Activated CD4-positive, alpha-beta T cell treated with anti-CD3 and anti-CD28 coated beads for 48 hours (primary cell): ENCODE results near the gene S100A11.
"Not testable (repeated sequence)": the region's sequence is repeated elsewhere in the genome, so short reads cannot be mapped to it uniquely, and the experiment has no call there.

ENCODE experiments used
- DNase-seq: peaks from one replicate; pipeline ENCODE4 v3.0.0-alpha.2; 2020

Gene S100A11

GRCh38 chr1:152036267-152037216 lies at the start of gene S100A11:
S100A11 (minus strand) TSS chr1:152037004; CDS start chr1:152036915, 89 bp downstream.
- peak; percentile 90 for DNase-seq

GRCh38 chr1:152084853-152085252 lies 48.0 kb upstream of the S100A11 start:
- DNase-seq, result no peak

GRCh38 chr1:152081026-152081425 lies 44.2 kb upstream of the S100A11 start:
- DNase-seq, result not testable (repeated sequence)

DNA sequence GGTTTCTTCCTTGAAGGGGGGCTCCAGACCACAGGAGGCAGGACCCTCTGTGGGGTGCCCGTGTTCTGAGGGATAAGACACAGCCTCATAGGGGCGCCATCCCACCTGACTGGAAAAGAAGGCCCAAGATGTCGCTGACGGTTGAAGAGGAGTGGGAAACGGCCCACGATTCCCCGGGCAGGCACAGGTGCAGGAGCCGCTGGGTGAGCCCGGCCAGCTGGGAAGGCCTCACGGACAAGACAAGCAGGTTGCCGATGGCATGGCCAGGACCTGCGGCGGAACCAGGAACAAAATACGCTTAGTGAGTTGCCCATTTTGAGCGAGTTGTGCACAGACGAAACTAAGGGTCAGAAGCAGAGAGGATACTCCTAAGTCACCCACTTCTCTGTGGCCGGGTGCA lies 43.7 kb upstream of the S100A11 start:
- not testable (repeated sequence) for DNase-seq

- DNase-seq, result no peak
Observed at GRCh38 chr1:152078831-152079441, 42.1 kb upstream of the S100A11 start.

DNA sequence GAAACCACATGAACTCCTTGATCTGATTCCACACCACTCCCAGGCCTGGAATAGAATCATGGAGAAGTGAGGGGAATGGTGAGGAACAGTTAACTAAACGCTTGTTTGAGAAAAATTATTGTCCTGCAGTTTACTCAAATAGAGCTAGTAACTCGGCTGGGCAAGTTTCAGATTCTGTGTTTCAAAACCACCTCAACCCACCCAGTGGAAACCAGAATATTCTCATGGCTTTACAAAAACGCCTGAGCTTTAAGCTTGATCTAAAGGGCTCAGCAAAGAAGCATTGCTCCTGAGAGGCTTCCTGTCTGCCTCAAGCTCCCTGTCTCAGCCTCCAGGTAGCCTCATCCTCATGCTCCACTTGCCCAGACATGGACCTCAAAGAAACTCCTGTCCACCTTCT lies 35.5 kb upstream of the S100A11 start:
- no peak for DNase-seq

GRCh38 chr1:152071123-152071522 lies 34.3 kb upstream of the S100A11 start:
- no peak for DNase-seq

GRCh38 chr1:152067929-152068328 lies 31.1 kb upstream of the S100A11 start:
- no peak for DNase-seq

- no peak for DNase-seq
Observed at GRCh38 chr1:152067150-152067549, 30.3 kb upstream of the S100A11 start.

DNA sequence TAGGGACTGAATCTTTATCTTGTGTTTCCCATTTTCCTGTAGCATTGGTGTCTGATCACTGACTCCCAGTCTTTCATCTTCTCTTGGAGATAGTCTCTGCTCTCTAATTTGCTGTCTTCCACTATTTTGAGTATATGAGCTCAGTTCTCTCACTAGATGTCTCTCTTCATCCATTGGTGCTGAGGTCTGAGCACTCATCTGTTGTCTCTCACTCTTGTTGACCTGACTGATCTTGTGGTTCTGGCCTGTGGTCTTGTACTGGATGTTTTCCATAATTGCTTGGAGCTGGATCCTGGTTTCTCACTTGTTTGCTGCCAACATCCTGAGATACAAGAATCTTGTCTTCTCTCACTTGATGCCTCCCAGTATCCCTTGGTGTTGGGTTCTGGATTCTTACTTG lies 25.1 kb upstream of the S100A11 start:
- DNase-seq, result no peak

- no peak for DNase-seq
Observed at GRCh38 chr1:152053375-152053774, 16.6 kb upstream of the S100A11 start.

DNA sequence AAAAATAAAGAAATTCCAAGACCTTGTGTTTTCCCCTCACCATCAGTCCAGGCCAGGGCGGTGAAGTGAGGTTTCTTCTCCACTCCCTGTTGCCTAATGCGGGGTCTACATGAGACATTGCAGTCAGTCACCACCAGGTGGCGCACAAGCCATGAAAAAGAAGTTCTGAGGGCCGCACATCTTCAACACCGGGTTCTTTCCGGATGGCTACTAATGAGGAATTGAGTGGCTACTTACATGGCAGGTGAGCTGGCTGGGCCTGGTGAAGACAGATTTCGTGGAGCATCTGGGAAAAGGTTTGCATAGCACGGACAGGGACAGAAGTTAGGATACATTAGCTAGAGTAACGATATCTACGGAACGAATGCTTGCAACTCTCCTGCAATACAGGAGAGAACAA lies 15.8 kb upstream of the S100A11 start:
- peak; percentile 91 for DNase-seq

GRCh38 chr1:152050886-152051675 lies 14.3 kb upstream of the S100A11 start:
- no peak for DNase-seq

DNA sequence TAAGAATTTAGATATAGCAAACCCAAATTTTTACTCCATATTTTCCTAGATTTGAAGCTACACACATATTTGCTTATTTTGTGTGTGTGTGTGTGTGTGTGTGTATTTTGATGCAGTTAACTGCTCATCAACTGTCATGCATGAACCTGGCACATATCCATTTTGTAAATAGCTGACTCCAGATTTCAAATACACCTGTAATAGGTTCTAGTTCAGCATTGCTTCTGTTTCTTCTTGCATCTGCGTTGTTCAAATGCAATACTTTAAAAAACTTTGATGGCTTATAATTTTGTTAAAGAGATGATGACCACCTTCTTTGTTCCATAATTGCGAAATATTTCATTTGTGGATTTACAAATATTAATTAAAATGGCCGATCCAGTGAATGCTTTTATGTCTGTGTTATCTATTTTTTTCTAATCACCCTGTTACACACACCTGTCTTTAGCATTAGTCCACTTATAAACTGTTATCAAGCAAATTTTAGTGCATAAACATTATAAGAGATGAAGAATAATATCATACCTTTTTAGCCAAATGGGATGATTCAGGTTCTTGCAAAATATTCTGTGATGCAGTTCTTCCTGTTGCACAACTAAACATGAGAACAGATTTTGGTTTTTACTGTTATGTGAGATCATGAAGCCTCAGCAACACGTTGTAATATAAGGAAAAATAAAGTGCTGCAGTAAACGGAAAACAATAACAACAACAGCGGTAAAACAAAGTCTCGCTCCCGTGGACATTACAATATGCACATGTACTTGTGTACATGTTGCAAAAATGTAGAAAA lies 12.7 kb upstream of the S100A11 start:
- no peak for DNase-seq

DNA sequence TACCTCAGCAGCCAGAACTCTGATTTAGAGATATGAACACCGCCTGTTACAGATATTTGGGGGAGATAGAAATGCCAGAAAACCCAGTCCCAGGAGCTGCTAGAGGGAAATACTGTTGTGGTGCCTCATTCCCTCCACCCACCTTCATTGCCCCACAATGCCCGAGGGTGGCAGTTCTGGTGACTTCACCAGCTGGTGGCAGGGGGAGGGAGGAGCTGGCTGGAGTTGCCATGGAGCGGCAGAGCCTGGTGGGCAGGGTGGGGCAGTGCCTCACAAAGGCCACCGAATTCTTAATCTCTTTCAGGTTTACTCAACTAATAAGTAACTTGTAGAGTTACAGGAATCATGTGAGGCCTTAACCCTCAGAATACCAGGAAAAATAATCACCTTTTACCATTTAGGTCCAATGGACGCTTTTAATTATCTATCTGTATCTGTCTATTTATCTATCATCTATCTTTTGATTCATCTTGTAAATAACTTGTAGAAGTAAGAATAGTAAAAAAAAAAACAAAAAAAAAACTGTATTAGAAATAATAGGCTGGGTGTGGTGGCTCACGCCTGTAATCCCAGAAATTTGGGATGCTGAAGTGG lies 11.7 kb upstream of the S100A11 start:
- peak; percentile 75 for DNase-seq

DNA sequence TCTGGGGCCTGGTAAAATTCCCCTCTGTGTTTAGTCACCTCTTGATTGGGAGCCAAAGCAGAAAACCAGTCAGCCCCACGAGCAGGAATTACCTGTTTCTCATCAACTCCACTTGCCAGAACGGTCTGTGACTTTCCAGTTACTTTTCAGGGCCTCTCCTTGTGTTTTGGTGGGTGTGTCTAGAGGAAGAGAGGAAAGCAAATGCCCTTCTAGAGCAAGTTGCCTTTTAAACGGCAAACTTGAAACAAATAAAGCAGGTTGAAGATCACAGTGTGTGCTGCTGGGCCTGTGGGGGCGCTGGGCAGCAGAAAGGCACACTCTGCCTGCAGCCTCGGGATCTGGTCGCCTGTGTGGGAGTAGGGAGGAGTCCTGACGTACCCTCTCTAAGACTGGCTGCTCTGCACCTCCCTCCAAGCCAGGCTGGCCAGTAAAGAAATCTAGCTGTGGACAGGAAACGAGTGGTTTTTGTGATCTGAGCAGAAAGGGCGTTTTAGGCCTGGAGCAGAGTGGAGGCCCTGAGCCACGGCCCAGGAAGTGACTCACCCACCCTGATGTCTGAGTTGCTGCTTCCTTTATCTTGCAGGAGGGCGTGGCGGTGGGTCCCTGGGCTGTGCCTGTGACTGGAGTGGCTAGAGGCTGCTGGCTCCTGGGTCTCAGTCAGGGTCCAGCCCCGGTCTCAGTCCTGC lies 11.1 kb upstream of the S100A11 start:
- DNase-seq, result peak; percentile 92

DNA sequence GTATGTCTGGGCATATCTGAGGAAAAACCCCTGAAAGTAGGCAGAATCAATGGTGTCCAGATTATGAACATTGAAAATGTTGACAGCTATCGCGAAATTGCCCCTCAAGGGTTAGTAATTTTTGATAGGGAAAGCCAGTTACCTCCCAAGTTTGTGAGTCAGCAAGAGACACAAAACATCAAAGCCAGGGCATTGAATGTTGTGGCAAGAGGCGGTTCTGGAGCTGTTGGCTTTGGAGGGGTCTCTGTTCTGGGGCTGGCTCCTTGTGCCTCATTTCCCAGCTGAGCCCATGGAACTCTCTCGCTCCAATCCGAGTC lies 10.6 kb upstream of the S100A11 start:
- DNase-seq, result no peak

DNA sequence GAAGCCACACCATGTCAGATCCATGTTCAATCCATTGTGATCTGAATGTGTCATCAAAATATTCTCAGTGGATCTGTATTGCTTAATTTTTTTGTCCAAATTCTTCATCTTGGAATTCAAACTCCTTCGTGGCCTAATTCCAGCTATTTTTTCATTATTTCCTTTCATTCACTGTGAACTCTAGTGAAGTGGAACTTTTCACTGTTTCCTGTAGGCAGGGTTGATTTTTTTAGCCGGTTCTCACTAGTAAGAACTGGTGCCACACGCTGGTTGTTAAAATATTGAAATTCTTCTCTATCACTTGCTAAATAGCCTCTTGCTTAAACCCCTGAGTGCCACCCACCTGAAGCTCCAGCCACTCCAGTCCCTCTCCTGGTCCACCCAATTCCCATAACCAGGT lies 7.6 kb upstream of the S100A11 start:
- DNase-seq, result no peak

DNA sequence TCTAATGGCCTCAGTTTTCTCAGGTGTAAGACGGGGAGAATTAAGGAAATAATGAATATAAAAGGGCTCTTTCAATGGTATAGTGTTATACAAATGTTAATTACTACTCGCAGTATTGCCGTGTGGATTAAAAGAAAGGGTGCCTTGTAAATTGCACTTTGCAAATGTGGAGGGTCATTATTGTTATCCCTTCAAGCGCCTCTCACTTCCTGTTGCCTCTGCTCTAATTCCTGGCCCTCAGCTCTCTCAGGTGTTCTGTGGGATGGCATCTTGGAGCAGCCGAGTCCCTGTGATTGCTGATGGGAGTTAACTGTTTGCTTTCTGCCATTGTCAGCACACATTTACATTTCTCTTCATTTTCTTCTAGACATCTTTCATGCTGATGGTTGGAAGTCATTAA lies 7.1 kb upstream of the S100A11 start:
- DNase-seq, result no peak

GRCh38 chr1:152042030-152042429 lies 5.2 kb upstream of the S100A11 start:
- DNase-seq, result no peak

GRCh38 chr1:152039886-152040285 lies 3.1 kb upstream of the S100A11 start:
- DNase-seq, result no peak

DNA sequence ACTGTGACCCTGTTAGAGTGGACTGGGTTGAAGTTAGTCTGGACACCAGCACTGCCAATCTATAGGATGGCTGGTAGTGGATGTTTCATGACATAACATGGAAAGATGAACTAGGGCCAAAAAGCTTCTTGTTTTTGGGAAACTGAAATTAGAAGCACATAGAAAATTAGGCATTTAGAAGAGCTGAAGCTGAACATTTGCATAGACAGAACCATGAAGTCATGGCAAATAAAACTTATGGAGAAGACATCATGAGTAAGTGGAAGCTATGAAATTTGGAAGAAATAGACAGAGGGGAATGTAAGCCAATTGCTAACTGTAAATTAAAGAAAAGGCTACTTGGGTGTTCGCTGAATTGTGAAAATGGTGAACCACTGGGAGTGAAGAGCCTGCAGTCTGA lies 2.7 kb upstream of the S100A11 start:
- DNase-seq, result no peak
